Measurements from ENCODE around the gene PCSK2.

PCSK2 gene

DNA sequence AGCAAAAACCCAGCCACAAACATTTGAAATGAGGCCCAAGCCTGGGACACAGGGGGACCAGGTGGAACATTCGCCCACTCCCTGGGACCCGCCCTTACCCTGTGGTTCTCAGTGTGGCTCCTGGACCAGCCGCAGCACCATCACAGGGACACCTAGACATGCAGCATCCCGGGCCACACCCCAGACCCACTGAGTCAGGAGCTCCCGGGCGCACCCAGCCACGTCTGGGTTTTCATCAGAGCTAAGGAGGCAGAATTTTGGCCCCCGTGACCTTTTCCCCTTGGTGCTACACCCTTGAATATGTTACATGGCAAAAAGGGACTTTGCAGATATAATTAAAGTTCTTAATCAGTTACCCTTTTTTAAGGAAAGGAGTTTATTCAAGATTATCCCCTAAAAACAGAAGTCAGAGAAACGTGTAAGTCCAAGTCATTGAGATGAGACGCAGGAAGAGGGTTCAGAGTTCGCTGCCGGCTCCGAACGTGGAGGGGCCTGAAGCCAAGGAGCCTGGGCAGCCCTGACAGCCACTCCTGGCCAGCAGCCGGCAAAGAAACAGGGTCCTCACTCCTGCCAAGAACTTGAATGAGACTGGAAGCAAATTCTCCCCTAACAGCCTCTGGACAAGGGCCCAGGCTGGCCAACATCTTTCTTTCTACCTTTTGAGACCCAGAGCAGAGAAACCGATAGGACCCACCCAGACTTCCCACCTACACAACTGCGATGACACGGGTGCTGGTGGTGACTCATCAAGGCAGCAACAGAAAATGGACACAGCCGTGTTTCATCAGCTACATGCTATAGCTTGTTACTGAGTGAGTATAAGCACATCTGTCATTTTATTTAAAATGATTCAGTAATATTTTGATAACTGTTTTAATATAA is 279.0 kb downstream of the PCSK2 start:
- H4K91ac ChIP-seq (ENCODE audit: low read depth, low read length): peak overlapping the region; percentile 16
- DNase-seq: peak; percentile 87 to 88
- no CpG with 5 or more reads among the region's 19 CpGs for WGBS (ENCODE audit: extremely low coverage, insufficient coverage, insufficient read length)
- peak overlapping the region; percentile 67 for H3K4me3 ChIP-seq (ENCODE audit: low read depth, low read length)
- peaks cover 0 to 4% of the 10 kb centered on the region in 2 experiments for H3K4me1 ChIP-seq (ENCODE audit: control insufficient read depth in 1 of 2, insufficient read depth in 2 of 2, low read length in 2 of 2)
- no peak overlapping the region for H2BK5ac ChIP-seq (ENCODE audit: low read depth, low read length, poor library complexity)
- peaks cover 2% of the 10 kb centered on the region for H3K79me2 ChIP-seq (ENCODE audit: control insufficient read depth, insufficient read depth, low read length, poor library complexity)
- no peak overlapping the region for H3K18ac ChIP-seq (ENCODE audit: low read length)
- no peaks in the 10 kb centered on the region for H3K9me3 ChIP-seq (ENCODE audit: insufficient read depth, low read depth, low read length)
- no peaks in the 10 kb centered on the region for H3K79me1 ChIP-seq (ENCODE audit: low read length)
- no peak overlapping the region for H3K14ac ChIP-seq (ENCODE audit: low read length)
- no peak overlapping the region for H2AK5ac ChIP-seq (ENCODE audit: low read length)
- peak overlapping the region; percentile 99 for H3K4me2 ChIP-seq (ENCODE audit: low read length)
- H2AFZ ChIP-seq (ENCODE audit: insufficient read depth, low read length, poor library complexity): no peak overlapping the region
- H4K12ac ChIP-seq (ENCODE audit: low read depth, low read length): no peak overlapping the region
- no peak overlapping the region for H2BK120ac ChIP-seq (ENCODE audit: insufficient read depth, low read length, poor library complexity)
- H3K36me3 ChIP-seq (ENCODE audit: control insufficient read depth in 1 of 2, insufficient read depth in 2 of 2, low read length in 2 of 2): no peaks in the 10 kb centered on the region
- no peak overlapping the region for H3K4ac ChIP-seq (ENCODE audit: low read depth, low read length)
- no peak overlapping the region for H3K27ac ChIP-seq (ENCODE audit: low read depth, low read length)
- peak overlapping the region; percentile 3 for H4K8ac ChIP-seq (ENCODE audit: low read depth, low read length)
- no peak overlapping the region for H3K23ac ChIP-seq (ENCODE audit: low read length)
- no peaks in the 10 kb centered on the region for H3K27me3 ChIP-seq (ENCODE audit: insufficient read depth, low read length)
- no peak overlapping the region for H3K9ac ChIP-seq (ENCODE audit: low read length)
- H2BK12ac ChIP-seq (ENCODE audit: low read length): no peak overlapping the region

DNA sequence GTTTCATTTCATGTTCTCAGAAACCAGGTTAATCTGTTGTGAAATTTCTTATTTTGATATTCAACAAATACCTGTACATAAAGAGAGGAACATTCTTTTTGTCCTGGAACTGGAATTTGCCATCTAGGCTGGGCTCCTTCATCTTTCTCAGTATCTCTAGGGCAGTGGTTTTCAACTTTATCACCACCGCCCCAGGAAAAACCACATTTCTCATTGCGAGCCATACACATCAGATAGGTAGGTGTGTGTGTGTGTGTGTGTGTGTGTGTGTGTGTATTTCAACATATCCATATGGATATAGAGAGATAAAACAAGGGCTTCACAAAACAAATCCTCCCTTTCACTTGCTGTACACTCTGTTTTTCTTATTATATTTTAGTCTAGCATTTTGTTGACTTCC is 280.2 kb downstream of the PCSK2 start:
- Histone ChIP-seq H3K79me1 (ENCODE audit: low read length) (no peaks in the 10 kb centered on the region), H3K36me3 (ENCODE audit: control insufficient read depth in 1 of 2, insufficient read depth in 2 of 2, low read length in 2 of 2) (no peaks in the 10 kb centered on the region), H3K79me2 (ENCODE audit: control insufficient read depth, insufficient read depth, low read length, poor library complexity) (peaks cover 2% of the 10 kb centered on the region), H3K14ac (ENCODE audit: low read length) (no peak overlapping the region), H3K27me3 (ENCODE audit: insufficient read depth, low read length) (no peaks in the 10 kb centered on the region), H3K4me2 (ENCODE audit: low read length) (no peak overlapping the region), H2AFZ (ENCODE audit: insufficient read depth, low read length, poor library complexity) (no peak overlapping the region), H2BK5ac (ENCODE audit: low read depth, low read length, poor library complexity) (no peak overlapping the region), H2BK12ac (ENCODE audit: low read length) (no peak overlapping the region), H3K4ac (ENCODE audit: low read depth, low read length) (no peak overlapping the region), H4K91ac (ENCODE audit: low read depth, low read length) (no peak overlapping the region), H3K9ac (ENCODE audit: low read length) (no peak overlapping the region), H2AK5ac (ENCODE audit: low read length) (no peak overlapping the region), H3K4me3 (ENCODE audit: low read depth, low read length) (no peak overlapping the region), H3K18ac (ENCODE audit: low read length) (no peak overlapping the region), H4K12ac (ENCODE audit: low read depth, low read length) (no peak overlapping the region), H3K9me3 (ENCODE audit: insufficient read depth, low read depth, low read length) (no peaks in the 10 kb centered on the region), H3K27ac (ENCODE audit: low read depth, low read length) (no peak overlapping the region), H4K8ac (ENCODE audit: low read depth, low read length) (no peak overlapping the region), H3K4me1 (ENCODE audit: control insufficient read depth in 1 of 2, insufficient read depth in 2 of 2, low read length in 2 of 2) (peaks cover 0 to 4% of the 10 kb centered on the region in 2 experiments), H3K23ac (ENCODE audit: low read length) (no peak overlapping the region), H2BK120ac (ENCODE audit: insufficient read depth, low read length, poor library complexity) (no peak overlapping the region)
- no CpG with 5 or more reads among the region's 2 CpGs for WGBS (ENCODE audit: extremely low coverage, insufficient coverage, insufficient read length)
- peak; percentile 91 to 98 for DNase-seq

DNA sequence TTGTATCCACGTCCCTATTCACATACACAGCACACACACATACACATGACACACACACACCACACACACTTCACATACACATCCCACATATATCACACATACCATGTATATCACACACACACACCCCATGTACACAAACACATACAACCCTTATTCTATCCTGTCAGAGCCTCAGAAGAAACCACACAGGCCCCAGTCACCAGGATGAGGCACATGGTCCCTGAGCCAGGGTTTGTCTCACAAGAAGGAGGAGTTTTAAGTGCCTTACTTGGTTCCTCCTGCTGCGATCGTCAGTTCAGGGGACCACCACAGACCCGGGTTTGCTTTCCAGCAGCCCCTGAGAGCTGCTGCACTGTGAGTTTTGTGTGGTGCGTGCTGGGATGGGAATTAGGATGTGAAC is 280.7 kb downstream of the PCSK2 start:
- no peaks in the 10 kb centered on the region for H3K27me3 ChIP-seq (ENCODE audit: insufficient read depth, low read length)

DNA sequence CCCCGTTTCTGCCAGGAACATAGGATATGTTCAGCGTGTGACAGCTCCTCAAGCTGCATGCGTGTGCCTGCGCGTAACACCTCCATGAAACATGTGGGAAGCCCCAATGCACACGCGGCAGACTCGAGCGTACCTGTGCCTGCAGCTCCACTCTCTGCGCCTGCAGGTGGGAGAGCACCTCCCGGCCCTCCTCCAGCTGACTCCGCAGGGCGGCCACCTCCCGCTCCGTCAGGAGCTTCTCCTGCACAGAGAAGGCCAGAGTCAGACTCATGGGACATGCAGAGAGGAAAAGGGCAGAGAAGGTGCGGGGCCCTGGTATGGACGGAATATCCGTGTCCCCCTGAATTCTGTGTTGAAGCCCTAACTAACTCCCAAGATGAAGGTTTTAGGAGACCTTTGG is 281.9 kb downstream of the PCSK2 start:
- no peak for DNase-seq

More for the DNA sequence above, 280.7 kb downstream of the PCSK2 start:
- no peak for DNase-seq
- Histone ChIP-seq H2AFZ (ENCODE audit: insufficient read depth, low read length, poor library complexity) (no peak overlapping the region), H2BK12ac (ENCODE audit: low read length) (no peak overlapping the region), H3K4me3 (ENCODE audit: low read depth, low read length) (no peak overlapping the region), H3K14ac (ENCODE audit: low read length) (no peak overlapping the region), H3K79me1 (ENCODE audit: low read length) (no peaks in the 10 kb centered on the region), H3K27ac (ENCODE audit: low read depth, low read length) (no peak overlapping the region), H2BK120ac (ENCODE audit: insufficient read depth, low read length, poor library complexity) (no peak overlapping the region), H4K8ac (ENCODE audit: low read depth, low read length) (no peak overlapping the region), H3K9me3 (ENCODE audit: insufficient read depth, low read depth, low read length) (no peaks in the 10 kb centered on the region), H3K4me2 (ENCODE audit: low read length) (no peak overlapping the region), H3K9ac (ENCODE audit: low read length) (no peak overlapping the region), H3K18ac (ENCODE audit: low read length) (no peak overlapping the region), H2AK5ac (ENCODE audit: low read length) (no peak overlapping the region), H3K23ac (ENCODE audit: low read length) (no peak overlapping the region), H3K36me3 (ENCODE audit: control insufficient read depth in 1 of 2, insufficient read depth in 2 of 2, low read length in 2 of 2) (no peaks in the 10 kb centered on the region), H3K4me1 (ENCODE audit: control insufficient read depth in 1 of 2, insufficient read depth in 2 of 2, low read length in 2 of 2) (peaks cover 0 to 4% of the 10 kb centered on the region in 2 experiments), H4K12ac (ENCODE audit: low read depth, low read length) (no peak overlapping the region), H3K4ac (ENCODE audit: low read depth, low read length) (no peak overlapping the region), H4K91ac (ENCODE audit: low read depth, low read length) (no peak overlapping the region), H3K79me2 (ENCODE audit: control insufficient read depth, insufficient read depth, low read length, poor library complexity) (peaks cover 2% of the 10 kb centered on the region), H2BK5ac (ENCODE audit: low read depth, low read length, poor library complexity) (no peak overlapping the region)
- WGBS (ENCODE audit: extremely low coverage, insufficient coverage, insufficient read length): no CpG with 5 or more reads among the region's 5 CpGs

More for the DNA sequence above, 281.9 kb downstream of the PCSK2 start:
- Histone ChIP-seq H3K4me1 (ENCODE audit: control insufficient read depth in 1 of 2, insufficient read depth in 2 of 2, low read length in 2 of 2) (peaks cover 0 to 4% of the 10 kb centered on the region in 2 experiments), H3K79me1 (ENCODE audit: low read length) (peaks cover 2% of the 10 kb centered on the region), H3K27me3 (ENCODE audit: insufficient read depth, low read length) (no peaks in the 10 kb centered on the region), H3K9me3 (ENCODE audit: insufficient read depth, low read depth, low read length) (no peaks in the 10 kb centered on the region), H3K18ac (ENCODE audit: low read length) (no peak overlapping the region), H3K4ac (ENCODE audit: low read depth, low read length) (no peak overlapping the region), H4K12ac (ENCODE audit: low read depth, low read length) (no peak overlapping the region), H3K36me3 (ENCODE audit: control insufficient read depth in 1 of 2, insufficient read depth in 2 of 2, low read length in 2 of 2) (no peaks in the 10 kb centered on the region), H4K91ac (ENCODE audit: low read depth, low read length) (no peak overlapping the region), H2BK5ac (ENCODE audit: low read depth, low read length, poor library complexity) (no peak overlapping the region), H3K4me2 (ENCODE audit: low read length) (no peak overlapping the region), H2AFZ (ENCODE audit: insufficient read depth, low read length, poor library complexity) (no peak overlapping the region), H3K4me3 (ENCODE audit: low read depth, low read length) (no peak overlapping the region), H3K27ac (ENCODE audit: low read depth, low read length) (no peak overlapping the region), H2AK5ac (ENCODE audit: low read length) (no peak overlapping the region), H3K23ac (ENCODE audit: low read length) (no peak overlapping the region), H4K8ac (ENCODE audit: low read depth, low read length) (no peak overlapping the region), H2BK120ac (ENCODE audit: insufficient read depth, low read length, poor library complexity) (no peak overlapping the region), H2BK12ac (ENCODE audit: low read length) (no peak overlapping the region), H3K9ac (ENCODE audit: low read length) (no peak overlapping the region), H3K79me2 (ENCODE audit: control insufficient read depth, insufficient read depth, low read length, poor library complexity) (peaks cover 2% of the 10 kb centered on the region), H3K14ac (ENCODE audit: low read length) (no peak overlapping the region)
- WGBS (ENCODE audit: extremely low coverage, insufficient coverage, insufficient read length): no CpG with 5 or more reads among the region's 18 CpGs
